RPMI7951 (cell line): ENCODE results near the gene RAB6B. TPM values are rescaled to one million over a fixed set of nuclear protein-coding genes. Genes with fewer than 3 reads are reported as not detected.

Experiments used
- DNase-seq: peaks from one replicate; pipeline ENCODE4 v3.0.0-alpha.2; 2012; ENCODE audit warnings: low read depth
- total RNA-seq: library from RNA; depleted of rRNA; stranded (reverse); fragments of >200 nt; shearing (Covaris generic); gene quantifications from 2 replicates; pipeline ENCODE4 v1.2.3, GENCODE V29; 2014

RAB6B gene
- total RNA-seq, 1 experiment from 2014 or later = 0.12 TPM

DNA sequence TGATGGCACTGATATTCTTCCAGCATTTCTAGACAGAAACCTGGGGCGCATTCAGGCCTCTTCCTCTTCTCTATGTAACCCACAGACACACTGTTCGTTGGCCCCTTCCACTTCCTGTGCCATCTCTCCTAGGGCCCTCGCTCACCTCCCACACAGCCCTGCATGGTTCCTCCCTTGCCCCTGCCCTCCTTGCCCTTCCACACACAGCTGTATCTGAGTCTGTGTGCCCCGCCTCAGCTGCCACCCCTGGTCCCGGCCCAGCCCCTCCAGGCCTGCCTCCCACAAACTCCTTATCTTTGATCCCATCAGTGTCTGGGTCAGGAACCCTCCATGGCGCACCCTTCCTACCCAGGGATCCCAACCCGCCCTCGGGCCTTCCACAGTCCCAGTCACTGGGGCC, 37.9 kb downstream of the RAB6B start:
- DNase-seq = peak; percentile 4

DNA sequence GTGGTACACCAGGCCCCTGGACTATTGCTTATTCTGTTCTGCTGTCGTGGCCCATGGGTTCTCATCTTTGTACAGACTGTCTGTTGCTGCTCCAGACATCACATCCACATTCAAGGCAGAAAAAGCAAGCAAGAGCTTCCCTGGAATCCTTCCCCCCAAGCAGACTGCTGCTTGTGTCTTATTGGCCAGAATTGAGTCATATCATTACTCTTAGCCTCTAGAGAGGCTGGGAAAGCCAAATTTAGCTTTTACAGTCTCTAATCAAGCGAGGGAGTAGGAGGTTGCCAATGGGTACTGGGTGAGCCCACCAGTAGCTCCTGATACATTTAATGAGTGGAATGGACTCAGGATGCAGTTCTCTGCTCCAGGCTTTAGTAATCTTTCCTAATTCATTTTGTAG, 39.4 kb downstream of the RAB6B start:
- peak; percentile 24 for DNase-seq

- DNase-seq = peak; percentile 39
Measured at GRCh38 chr3:133855772-133856171, 39.9 kb downstream of the RAB6B start.

DNA sequence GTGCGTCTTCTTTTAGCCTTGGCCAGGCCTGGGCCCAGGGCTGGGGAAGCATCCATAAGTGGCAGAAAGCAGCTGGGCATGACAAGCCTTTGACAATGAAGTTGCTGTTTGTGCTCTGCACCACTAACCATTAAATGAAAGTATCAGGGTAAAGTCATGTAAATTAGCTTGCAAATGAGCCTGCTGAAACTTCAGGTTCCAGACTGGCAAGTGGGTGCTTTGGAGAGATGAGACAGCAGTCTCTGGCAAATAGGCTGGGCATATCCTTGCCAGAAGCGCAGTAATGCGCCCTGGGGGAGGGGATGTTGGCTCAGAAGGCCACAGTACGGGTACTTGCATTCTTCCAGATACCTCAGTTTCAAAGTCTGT, 40.7 kb downstream of the RAB6B start:
- no peak for DNase-seq

DNA sequence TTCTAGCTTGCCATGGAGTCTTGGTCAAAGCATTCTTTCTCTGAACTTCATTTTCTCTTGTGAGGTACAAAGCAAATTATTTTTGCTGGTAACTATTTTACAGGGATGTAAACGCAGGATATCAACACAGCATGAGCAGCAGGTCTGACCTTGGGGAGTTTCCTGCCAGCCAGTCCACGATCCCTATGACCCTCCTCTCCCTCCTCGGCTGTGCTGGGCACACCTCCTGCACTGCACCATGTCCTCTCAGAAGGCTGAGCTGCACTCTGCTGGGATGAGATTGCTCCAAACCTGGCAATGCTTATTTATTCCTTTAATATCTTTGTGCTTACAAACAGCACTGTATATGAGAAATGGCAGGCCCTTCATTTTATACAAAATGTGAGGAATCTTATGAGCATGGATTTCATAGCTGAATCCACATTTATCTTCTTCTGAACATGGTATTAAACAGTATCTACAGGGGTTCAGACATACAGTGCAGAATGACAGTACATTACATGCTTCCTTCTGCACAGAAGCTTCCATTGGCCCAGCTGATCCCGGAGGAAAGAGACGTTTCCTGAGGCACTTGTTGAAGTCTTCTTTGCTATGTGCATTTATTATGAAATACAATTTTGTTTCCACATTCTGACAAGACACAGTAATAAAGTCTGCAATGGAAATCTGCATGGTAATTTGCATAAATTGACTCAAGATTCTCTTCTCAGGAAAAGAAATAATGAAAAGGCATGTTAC, 41.2 kb downstream of the RAB6B start:
- no peak for DNase-seq

DNA sequence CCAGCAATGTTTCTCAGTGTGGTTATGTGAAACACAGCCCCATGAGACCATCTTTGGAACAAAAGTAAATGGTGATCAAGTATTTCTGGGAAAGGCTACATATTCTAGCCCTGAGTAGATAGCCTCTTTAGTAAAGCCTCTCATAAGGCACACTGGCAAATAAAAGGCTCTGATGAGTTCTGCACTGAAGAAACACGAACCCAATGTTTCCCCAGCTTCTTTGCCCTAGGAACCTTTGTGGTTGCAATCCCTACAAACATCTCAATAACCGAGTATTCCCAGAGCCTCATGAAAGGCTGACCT, 41.8 kb downstream of the RAB6B start:
- no peak for DNase-seq

DNA sequence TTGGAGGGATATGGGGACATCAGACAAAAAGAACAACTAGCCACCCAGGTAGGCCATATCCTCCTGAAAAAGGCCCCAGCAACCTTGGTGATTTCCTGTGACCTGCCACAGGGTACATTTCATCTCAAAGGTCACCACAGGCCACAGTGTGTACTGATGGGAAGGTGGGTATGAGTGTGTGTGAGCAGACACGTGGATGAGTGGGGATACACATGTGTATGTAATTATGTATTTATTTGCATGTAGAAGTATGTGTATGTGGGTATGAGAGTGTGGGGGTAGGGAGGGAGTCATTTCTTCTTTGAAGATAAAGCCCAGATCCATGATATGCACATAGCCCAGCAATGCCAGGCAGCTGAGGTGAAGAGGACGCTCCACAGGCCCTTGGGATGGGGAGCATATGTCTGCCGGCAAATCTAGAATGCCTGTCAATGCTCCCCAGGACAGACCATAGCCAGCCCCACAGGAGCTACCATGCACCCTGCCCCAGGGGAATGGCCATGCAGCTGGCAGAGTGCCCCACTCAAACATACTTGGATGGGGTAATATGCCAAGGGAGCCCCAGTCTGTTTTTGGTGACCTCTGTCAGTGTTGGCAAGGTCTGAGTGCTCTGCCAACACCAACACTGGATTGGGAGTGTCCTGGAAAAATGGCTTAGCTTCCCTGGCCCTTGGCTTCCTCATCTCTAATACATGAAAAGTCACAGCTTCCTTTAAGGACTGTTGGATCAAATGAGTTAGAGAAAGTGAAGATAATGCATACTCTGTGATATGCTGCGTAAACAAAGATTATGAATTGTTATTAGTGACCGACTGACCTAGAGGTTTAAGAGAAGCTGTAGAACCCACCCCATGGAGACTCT, 42.4 kb downstream of the RAB6B start:
- DNase-seq = no peak

GRCh38 chr3:133851931-133852330, 43.8 kb downstream of the RAB6B start:
- no peak for DNase-seq

DNA sequence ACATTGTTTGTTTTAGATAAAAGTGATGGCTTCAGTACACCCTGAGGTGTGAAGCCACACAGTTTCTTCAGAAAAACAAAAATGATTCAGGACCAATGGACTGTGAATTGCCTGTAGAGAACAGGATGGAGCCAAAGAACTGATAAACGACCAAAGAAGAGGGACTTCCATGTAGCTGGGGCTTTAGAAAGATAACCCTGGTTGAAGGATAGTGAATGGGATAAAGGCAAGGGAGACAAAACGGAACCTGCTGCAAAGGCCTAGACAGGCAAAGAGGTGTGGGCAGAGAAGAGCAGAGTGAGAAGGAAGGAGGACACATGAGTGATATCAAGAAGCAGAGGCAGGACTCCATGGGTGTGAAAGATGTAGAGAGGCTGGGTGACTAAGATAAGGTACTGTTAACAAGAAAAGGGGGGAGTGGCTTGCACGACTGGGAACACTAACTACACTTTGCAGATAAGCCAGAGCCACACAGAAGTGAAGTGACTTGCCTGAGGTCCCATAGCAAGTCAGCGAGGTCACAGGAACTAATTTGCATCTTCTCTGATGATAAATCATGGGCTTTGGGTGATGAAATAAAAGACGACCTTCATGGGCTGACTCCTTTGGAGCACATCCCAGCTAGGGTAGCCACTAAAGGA, 44.3 kb downstream of the RAB6B start:
- no peak for DNase-seq

DNA sequence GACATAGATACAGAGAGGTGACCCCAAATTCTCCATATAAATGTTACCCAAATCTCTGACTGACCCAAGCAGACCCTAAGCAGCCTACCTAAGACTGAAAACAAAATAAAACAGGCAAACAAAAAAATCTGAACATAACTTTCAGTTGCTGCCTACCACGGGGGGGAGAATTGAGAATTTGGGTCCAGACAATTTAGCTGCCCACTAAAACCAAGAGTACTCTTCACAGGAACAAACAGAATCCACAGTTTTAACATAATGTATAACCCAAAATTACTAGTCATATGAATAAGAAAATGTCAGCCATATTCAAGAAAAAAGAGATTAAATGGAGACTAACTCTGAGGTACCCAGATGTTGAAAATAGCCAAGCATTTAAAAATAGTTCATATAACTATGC, 45.6 kb downstream of the RAB6B start:
- no peak for DNase-seq

GRCh38 chr3:133849346-133849745, 46.3 kb downstream of the RAB6B start:
- DNase-seq = no peak

DNA sequence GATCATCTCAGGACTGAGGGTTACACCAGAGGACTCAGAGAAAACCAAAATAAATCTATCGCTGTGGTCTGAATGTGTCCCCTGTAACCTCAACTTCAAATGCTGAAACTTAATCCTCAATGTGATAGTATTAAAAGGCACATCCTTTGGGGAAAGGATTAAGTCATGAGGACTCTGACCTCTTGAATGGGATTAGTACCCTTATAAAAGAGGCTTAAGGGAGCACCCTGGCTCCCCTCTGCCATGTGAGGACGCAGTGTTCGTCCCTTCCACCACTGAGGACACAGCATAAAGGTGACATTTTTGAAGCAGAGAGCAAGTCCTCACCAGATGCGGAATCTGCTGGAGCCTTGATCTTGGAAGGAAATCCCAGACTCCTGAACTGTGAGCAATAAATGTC, 50.6 kb downstream of the RAB6B start:
- DNase-seq = no peak

DNA sequence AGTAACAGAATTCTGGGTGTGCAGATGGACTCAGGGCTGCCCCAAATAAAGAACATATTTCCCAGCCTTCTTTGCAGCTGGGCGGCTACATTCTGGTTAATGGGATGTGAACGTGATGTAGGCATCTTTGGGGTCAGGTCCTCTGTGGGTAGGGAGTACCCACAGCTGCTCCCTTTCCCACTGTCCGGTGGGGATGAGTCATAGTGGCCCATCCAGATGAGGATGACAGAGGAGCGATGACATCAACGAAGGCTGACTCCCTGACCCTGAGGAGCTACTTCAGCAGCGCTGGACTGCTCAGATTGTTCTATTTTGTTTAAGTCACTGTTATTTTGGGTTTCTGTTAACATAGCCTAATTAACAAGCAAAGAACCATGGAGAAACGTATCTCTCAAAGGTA, 52.0 kb downstream of the RAB6B start:
- DNase-seq = peak; percentile 92

- no peak for DNase-seq
Measured at GRCh38 chr3:133842158-133842557, 53.5 kb downstream of the RAB6B start.

DNA sequence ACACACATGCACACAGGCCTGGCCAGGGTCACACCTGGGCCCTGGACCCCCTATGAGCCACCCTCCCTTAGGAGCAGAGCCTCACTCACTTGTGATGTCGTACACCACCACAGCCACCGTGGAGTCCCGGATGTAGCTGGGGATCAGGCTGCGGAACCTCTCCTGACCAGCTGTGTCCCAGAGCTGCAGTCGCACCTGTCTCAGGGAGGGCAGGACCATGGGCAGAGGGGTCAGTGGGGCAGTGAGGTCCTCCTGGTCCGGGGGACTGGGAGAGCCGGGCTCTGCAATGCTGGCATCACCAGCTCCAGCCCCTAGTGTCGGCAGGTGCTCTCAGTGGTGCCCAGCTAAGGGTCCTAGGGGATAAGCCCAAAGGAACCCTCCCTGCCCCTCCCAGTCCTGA, 54.5 kb downstream of the RAB6B start:
- DNase-seq = no peak

DNA sequence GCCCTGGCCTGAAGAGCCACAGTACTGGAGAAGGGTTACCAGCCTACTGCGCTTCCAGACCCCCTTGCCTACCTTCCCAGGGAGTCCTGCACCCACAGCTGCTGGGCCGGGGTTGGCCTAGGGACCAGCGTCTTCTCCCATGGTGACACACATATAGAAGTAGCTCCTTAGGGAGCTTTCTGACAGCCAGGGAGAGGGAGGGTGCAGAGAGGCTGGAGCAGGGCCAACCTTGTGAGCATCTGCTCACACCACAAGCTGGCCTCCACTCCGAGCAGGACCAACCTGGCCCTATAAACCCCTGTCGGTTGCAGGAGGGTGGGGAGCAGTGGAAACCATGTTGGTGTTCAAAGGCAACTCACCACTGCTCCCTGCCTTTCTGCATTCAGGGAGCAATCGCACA, 54.9 kb downstream of the RAB6B start:
- DNase-seq = no peak

DNA sequence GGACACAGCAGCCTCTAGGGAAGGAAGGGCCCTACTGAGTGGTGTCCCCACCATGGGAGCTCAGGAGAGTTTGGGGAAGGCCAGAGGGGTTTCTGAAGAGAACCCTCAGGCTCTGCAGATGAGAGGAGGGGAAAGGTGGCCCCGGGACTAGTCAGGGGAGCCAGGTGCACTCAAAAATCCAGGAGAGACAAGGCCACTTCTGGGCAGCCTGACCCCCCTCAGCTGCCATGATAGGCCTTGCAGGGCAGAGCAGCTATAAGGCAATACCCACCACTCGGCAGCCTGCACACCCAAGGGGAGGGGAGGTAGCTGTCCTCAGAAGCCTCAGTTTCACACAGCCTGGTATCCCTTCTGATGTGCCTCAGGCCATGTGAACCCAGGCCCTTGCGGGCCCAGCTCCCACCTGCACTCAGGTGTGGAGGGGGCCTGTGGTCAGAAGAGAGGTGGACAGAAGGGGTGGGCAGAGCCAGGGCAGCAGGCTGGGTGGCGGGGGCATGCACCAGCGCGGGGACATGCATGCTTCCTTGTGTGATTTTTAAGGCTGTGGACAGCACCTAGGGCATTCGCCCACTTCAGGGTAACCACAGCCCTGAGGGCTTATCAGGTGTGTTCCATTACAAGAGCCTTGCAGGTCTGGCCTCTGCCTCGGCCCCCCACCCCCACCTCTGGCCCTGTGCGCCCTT, 55.5 kb downstream of the RAB6B start:
- no peak for DNase-seq

DNA sequence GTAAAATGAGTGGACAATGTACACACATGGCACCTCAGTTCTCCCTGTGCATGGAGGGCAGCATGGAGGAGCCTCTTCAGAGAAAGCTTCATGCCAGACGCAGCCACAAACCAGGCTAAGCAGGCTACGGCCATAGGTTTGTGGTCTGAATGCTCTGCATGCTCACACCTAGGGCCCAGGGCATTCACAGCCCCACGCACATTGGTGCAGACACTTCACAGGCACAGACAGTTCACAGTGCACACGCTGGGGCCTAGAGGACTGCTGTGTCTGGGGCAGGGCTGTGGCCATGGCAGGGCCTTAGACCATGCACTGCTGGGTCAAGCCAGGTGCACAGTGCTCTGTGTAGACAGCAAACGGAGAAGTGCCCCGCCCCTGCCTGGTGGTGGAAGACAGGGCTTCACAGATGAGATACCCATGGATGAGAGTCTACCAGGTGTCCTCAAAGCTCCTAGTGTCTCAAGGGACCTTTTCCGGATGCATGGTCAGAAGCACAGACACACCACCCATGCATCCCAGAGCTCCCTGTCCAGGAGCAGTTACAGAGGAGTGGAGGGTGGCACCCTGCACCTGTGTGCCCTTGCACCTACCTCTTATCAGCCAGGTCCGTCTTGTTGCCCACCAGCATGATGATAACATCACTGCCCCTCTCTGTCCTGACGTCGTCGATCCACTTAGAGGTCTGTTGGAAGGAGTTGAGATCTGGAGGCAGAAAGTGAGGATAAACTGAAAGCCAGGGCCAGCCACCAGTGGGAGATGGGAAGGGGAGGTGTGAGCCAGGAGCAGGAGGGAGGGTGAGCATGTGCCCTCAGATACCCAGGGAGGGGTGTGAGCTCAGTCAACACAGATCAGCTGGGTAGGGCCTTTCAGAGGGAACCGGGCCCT, 56.5 kb downstream of the RAB6B start:
- no peak for DNase-seq

DNA sequence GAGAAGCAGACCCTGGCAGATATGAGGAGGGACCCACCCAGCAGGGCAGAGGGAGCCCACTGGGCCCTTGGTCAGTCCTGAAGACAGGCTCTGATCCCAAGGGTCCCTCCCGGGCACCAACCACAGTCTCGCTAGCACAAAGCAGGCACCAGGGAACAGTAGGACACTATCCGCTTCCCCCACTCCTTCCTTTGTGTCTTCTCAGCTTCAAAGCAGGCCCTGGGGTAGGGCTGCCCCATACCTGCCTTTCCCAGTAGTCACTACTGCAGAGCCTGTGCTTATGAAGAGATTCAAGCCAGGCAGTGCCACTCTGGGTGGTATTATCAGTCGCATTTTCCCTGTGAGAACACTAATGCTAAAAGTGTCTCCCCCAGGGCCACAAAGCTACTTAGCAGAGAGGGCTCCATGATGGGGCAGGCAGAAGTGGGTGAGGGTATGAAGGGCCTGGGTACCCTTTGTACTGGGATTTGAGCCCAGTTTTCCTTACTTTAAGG, 57.3 kb downstream of the RAB6B start:
- DNase-seq = no peak

- DNase-seq = no peak
Measured at GRCh38 chr3:133837487-133838295, 58.0 kb downstream of the RAB6B start.
